ENCODE results near the gene GUCY1B1.

GRCh38 chr4:155712846-155713245, 46.0 kb upstream of the GUCY1B1 start:
- TF ChIP-seq CTCF (IDR thresholded peaks at IDR 0.05) (no peak), POLR2AphosphoS5 (IDR thresholded peaks at IDR 0.05) (no peak), POLR2A (IDR thresholded peaks at IDR 0.05) (no peak)
